AG04450 (cell line): Measurements from ENCODE around the gene GSC. TPM values are rescaled to one million over a fixed set of nuclear protein-coding genes. Genes with fewer than 3 reads are reported as not detected.

Experiments used
- CTCF ChIA-PET: fragments of 300-600, 350-600 bp; formaldehyde crosslinking; extraction: SDS; loops from one replicate; lab custom pipeline; 2022; ENCODE audit warnings: antibody characterized with exemption, inconsistent platforms; lab: Charles Lee
- POLR2A ChIA-PET: fragments of 350-600 bp; formaldehyde crosslinking; extraction: SDS; loops from one replicate; lab custom pipeline; 2021; ENCODE audit warnings: antibody characterized with exemption, inconsistent platforms; lab: Yijun Ruan, JAX
- DNase-seq: peaks from one replicate; pipeline ENCODE4 v3.0.0-alpha.2; 2011; ENCODE audit warnings: low read depth, low spot score
- H3K27ac ChIP-seq: one replicate; pipeline ENCODE4 v1.5.1; 2012; ENCODE audit warnings: low read depth, low read length, control low read depth
- H3K27me3 ChIP-seq: one replicate; pipeline ENCODE4 v1.6.0; 2012; ENCODE audit warnings: low read length; ENCODE audit not compliant: control insufficient read depth, insufficient read depth
- H3K4me3 ChIP-seq: 2 replicates; pipeline ENCODE4 v1.5.1; 2011; ENCODE audit warnings: mild to moderate bottlenecking, low read depth, low read length, control low read depth
- H3K9me3 ChIP-seq: 2 replicates; pipeline ENCODE4 v1.5.1; 2012; ENCODE audit warnings: low read length; ENCODE audit not compliant: control insufficient read depth, insufficient read depth
- CTCF ChIP-seq: IDR thresholded peaks from 2 replicates; pipeline ENCODE4 v1.5.1; 2011; ENCODE audit warnings: low read depth, low read length, control low read depth, inconsistent platforms
- polyA plus RNA-seq: library from polyadenylated mRNA; depleted of rRNA; stranded (reverse); fragments of >200 nt; gene quantifications from 2 replicates; pipeline ENCODE4 v1.2.3, GENCODE V29; 2011

Gene GSC
- polyA plus RNA-seq, 1 experiment, result not detected

GRCh38 chr14:94797887-94798286 is 28.0 kb upstream of the GSC start:
- Histone ChIP-seq H3K4me3 (no peak overlapping the region), H3K27me3 (no peaks in the 10 kb centered on the region), H3K27ac (no peak overlapping the region), H3K9me3 (no peaks in the 10 kb centered on the region)
- no peak for TF ChIP-seq CTCF
- no peak for DNase-seq
- CTCF ChIA-PET, result no interaction called here
- POLR2A ChIA-PET, result no interaction called here

GRCh38 chr14:94796278-94796677 is 26.4 kb upstream of the GSC start:
- Histone ChIP-seq H3K9me3 (no peaks in the 10 kb centered on the region; the same call in 1 of the 2 replicates), H3K4me3 (no peak overlapping the region), H3K27me3 (no peaks in the 10 kb centered on the region), H3K27ac (no peak overlapping the region)
- no peak for TF ChIP-seq CTCF
- DNase-seq, result no peak
- ChIA-PET POLR2A (no interaction called here), CTCF (no interaction called here)

- no peak overlapping the region for H3K27ac ChIP-seq
- TF ChIP-seq CTCF, result no peak
- POLR2A ChIA-PET, result no interaction called here
- H3K27me3 ChIP-seq, result no peaks in the 10 kb centered on the region
- DNase-seq, result no peak
- no peak overlapping the region for H3K4me3 ChIP-seq
- CTCF ChIA-PET, result no interaction called here
- no peaks in the 10 kb centered on the region; the same call in 1 of the 2 replicates for H3K9me3 ChIP-seq
Observed at GRCh38 chr14:94795372-94795771, 25.5 kb upstream of the GSC start.

GRCh38 chr14:94793901-94794300 is 24.0 kb upstream of the GSC start:
- CTCF ChIA-PET, result no interaction called here
- no peak overlapping the region for H3K4me3 ChIP-seq
- no peaks in the 10 kb centered on the region for H3K27me3 ChIP-seq
- POLR2A ChIA-PET, result no interaction called here
- no peak for TF ChIP-seq CTCF
- DNase-seq, result no peak
- H3K9me3 ChIP-seq, result no peaks in the 10 kb centered on the region; the same call in 1 of the 2 replicates
- no peak overlapping the region for H3K27ac ChIP-seq

- ChIA-PET CTCF (no interaction called here), POLR2A (no interaction called here)
- no peak for TF ChIP-seq CTCF
- H3K4me3 ChIP-seq, result no peak overlapping the region
- no peaks in the 10 kb centered on the region for H3K27me3 ChIP-seq
- no peak overlapping the region for H3K27ac ChIP-seq
- H3K9me3 ChIP-seq, result no peaks in the 10 kb centered on the region; the same call in 1 of the 2 replicates
- DNase-seq, result no peak
Observed at GRCh38 chr14:94787655-94788054, 17.7 kb upstream of the GSC start.
